Measurements from ENCODE around the gene ADARB1.

Gene ADARB1

DNA sequence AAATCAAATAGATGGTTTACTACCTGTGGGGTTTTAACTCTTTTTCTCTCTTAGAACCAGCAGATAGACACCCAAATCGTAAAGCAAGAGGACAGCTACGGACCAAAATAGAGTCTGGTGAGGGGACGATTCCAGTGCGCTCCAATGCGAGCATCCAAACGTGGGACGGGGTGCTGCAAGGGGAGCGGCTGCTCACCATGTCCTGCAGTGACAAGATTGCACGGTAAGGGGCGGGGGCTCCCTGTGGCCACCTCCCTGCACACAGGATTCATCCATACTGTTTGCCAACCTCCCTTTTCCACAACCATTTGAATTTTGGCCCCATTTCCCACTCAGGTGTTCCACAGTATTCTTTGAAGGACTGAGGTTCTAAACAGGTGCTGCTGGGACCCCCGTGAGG lies 110.5 kb downstream of the ADARB1 start:
- Histone ChIP-seq H3K79me1 (replicated peaks; ENCODE audit: low read length, poor library complexity, severe bottlenecking) (no peaks in the 10 kb centered on the region), H3K4me2 (ENCODE audit: low read length, poor library complexity, severe bottlenecking) (no peak overlapping the region), H4K8ac (ENCODE audit: low read length) (no peak overlapping the region), H4K91ac (ENCODE audit: low read length) (no peak overlapping the region), H3K14ac (ENCODE audit: low read length in 2 of 2) (peak overlapping the region in 1 of 2 experiments; percentile 51), H2BK12ac (ENCODE audit: low read length in 2 of 2) (no peak overlapping the region), H3K4me3 (ENCODE audit: insufficient read depth in 1 of 2, low read depth in 1 of 2, low read length in 2 of 2) (no peak overlapping the region), H2AFZ (ENCODE audit: low read depth, low read length) (no peak overlapping the region), H2BK5ac (ENCODE audit: low read depth, low read length, poor library complexity, severe bottlenecking) (no peak overlapping the region), H2AK5ac (ENCODE audit: low read length, severe bottlenecking) (no peak overlapping the region), H3K9me3 (ENCODE audit: control insufficient read depth, low read length) (peaks cover 49% of the 10 kb centered on the region), H3K4me1 (ENCODE audit: control insufficient read depth, insufficient read depth, low read depth, low read length) (no peaks in the 10 kb centered on the region), H2BK120ac (ENCODE audit: low read depth, low read length) (no peak overlapping the region), H3K23ac (ENCODE audit: low read length in 2 of 2) (no peak overlapping the region), H3K27ac (ENCODE audit: low read length, poor library complexity, severe bottlenecking) (no peak overlapping the region), H3K4ac (ENCODE audit: low read depth in 1 of 2, low read length in 2 of 2) (no peak overlapping the region), H2BK15ac (ENCODE audit: low read depth, poor library complexity, severe bottlenecking) (no peak overlapping the region), H3K9ac (ENCODE audit: low read length) (no peak overlapping the region), H3K27me3 (ENCODE audit: control insufficient read depth in 1 of 2, insufficient read depth in 1 of 2, low read length in 2 of 2) (no peaks in the 10 kb centered on the region), H3K18ac (ENCODE audit: low read depth in 1 of 2, low read length in 2 of 2) (no peak overlapping the region), H3K36me3 (ENCODE audit: control insufficient read depth in 1 of 2, insufficient read depth in 2 of 2, low read depth in 1 of 2, low read length in 2 of 2) (peaks cover 20 to 42% of the 10 kb centered on the region in 2 experiments)
- DNase-seq: no peak
- WGBS: 98% methylated on average over 11 of the region's 11 CpGs

GRCh38 chr21:45186709-45187108 lies 112.3 kb downstream of the ADARB1 start:
- H3K36me3 ChIP-seq (ENCODE audit: control insufficient read depth in 1 of 2, insufficient read depth in 2 of 2, low read depth in 1 of 2, low read length in 2 of 2): peaks cover 12 to 41% of the 10 kb centered on the region in 2 experiments
- no peak for DNase-seq
- H3K23ac ChIP-seq (ENCODE audit: low read length in 2 of 2): no peak overlapping the region
- H2BK15ac ChIP-seq (ENCODE audit: low read depth, poor library complexity, severe bottlenecking): no peak overlapping the region
- no peak overlapping the region for H3K18ac ChIP-seq (ENCODE audit: low read depth in 1 of 2, low read length in 2 of 2)
- H2BK120ac ChIP-seq (ENCODE audit: low read depth, low read length): no peak overlapping the region
- H3K79me1 ChIP-seq (replicated peaks; ENCODE audit: low read length, poor library complexity, severe bottlenecking): no peaks in the 10 kb centered on the region
- H3K4me3 ChIP-seq (ENCODE audit: insufficient read depth in 1 of 2, low read depth in 1 of 2, low read length in 2 of 2): peak overlapping the region in 1 of 2 experiments; percentile 4
- WGBS: no CpG with 5 or more reads among the region's 1 CpG
- no peak overlapping the region for H3K4ac ChIP-seq (ENCODE audit: low read depth in 1 of 2, low read length in 2 of 2)
- no peak overlapping the region for H2BK5ac ChIP-seq (ENCODE audit: low read depth, low read length, poor library complexity, severe bottlenecking)
- H2BK12ac ChIP-seq (ENCODE audit: low read length in 2 of 2): no peak overlapping the region
- H3K14ac ChIP-seq (ENCODE audit: low read length in 2 of 2): no peak overlapping the region
- no peak overlapping the region for H3K4me2 ChIP-seq (ENCODE audit: low read length, poor library complexity, severe bottlenecking)
- no peak overlapping the region for H4K91ac ChIP-seq (ENCODE audit: low read length)
- H3K9ac ChIP-seq (ENCODE audit: low read length): no peak overlapping the region
- H3K27me3 ChIP-seq (ENCODE audit: control insufficient read depth in 1 of 2, insufficient read depth in 1 of 2, low read length in 2 of 2): no peaks in the 10 kb centered on the region
- peaks cover 62% of the 10 kb centered on the region for H3K9me3 ChIP-seq (ENCODE audit: control insufficient read depth, low read length)
- no peak overlapping the region for H2AK5ac ChIP-seq (ENCODE audit: low read length, severe bottlenecking)
- no peak overlapping the region for H3K27ac ChIP-seq (ENCODE audit: low read length, poor library complexity, severe bottlenecking)
- H4K8ac ChIP-seq (ENCODE audit: low read length): no peak overlapping the region
- no peaks in the 10 kb centered on the region for H3K4me1 ChIP-seq (ENCODE audit: control insufficient read depth, insufficient read depth, low read depth, low read length)
- H2AFZ ChIP-seq (ENCODE audit: low read depth, low read length): no peak overlapping the region

GRCh38 chr21:45187646-45188045 lies 113.3 kb downstream of the ADARB1 start:
- Histone ChIP-seq H3K27ac (ENCODE audit: low read length, poor library complexity, severe bottlenecking) (no peak overlapping the region), H3K4me1 (ENCODE audit: control insufficient read depth, insufficient read depth, low read depth, low read length) (no peaks in the 10 kb centered on the region), H2AK5ac (ENCODE audit: low read length, severe bottlenecking) (no peak overlapping the region), H3K4ac (ENCODE audit: low read depth in 1 of 2, low read length in 2 of 2) (no peak overlapping the region), H3K79me1 (replicated peaks; ENCODE audit: low read length, poor library complexity, severe bottlenecking) (no peaks in the 10 kb centered on the region), H2BK12ac (ENCODE audit: low read length in 2 of 2) (no peak overlapping the region), H2BK15ac (ENCODE audit: low read depth, poor library complexity, severe bottlenecking) (no peak overlapping the region), H3K9ac (ENCODE audit: low read length) (no peak overlapping the region), H3K4me3 (ENCODE audit: insufficient read depth in 1 of 2, low read depth in 1 of 2, low read length in 2 of 2) (no peak overlapping the region), H4K8ac (ENCODE audit: low read length) (no peak overlapping the region), H2BK120ac (ENCODE audit: low read depth, low read length) (no peak overlapping the region), H2BK5ac (ENCODE audit: low read depth, low read length, poor library complexity, severe bottlenecking) (no peak overlapping the region), H2AFZ (ENCODE audit: low read depth, low read length) (no peak overlapping the region), H3K9me3 (ENCODE audit: control insufficient read depth, low read length) (peaks cover 62% of the 10 kb centered on the region), H3K4me2 (ENCODE audit: low read length, poor library complexity, severe bottlenecking) (no peak overlapping the region), H3K27me3 (ENCODE audit: control insufficient read depth in 1 of 2, insufficient read depth in 1 of 2, low read length in 2 of 2) (no peaks in the 10 kb centered on the region), H3K18ac (ENCODE audit: low read depth in 1 of 2, low read length in 2 of 2) (no peak overlapping the region), H3K36me3 (ENCODE audit: control insufficient read depth in 1 of 2, insufficient read depth in 2 of 2, low read depth in 1 of 2, low read length in 2 of 2) (peaks cover 12 to 35% of the 10 kb centered on the region in 2 experiments), H3K14ac (ENCODE audit: low read length in 2 of 2) (no peak overlapping the region), H3K23ac (ENCODE audit: low read length in 2 of 2) (no peak overlapping the region), H4K91ac (ENCODE audit: low read length) (no peak overlapping the region)
- 100% methylated on average over 1 of the region's 1 CpG for WGBS
- DNase-seq: no peak

- no peak overlapping the region for H3K18ac ChIP-seq (ENCODE audit: low read depth in 1 of 2, low read length in 2 of 2)
- no peak overlapping the region for H4K91ac ChIP-seq (ENCODE audit: low read length)
- H2AFZ ChIP-seq (ENCODE audit: low read depth, low read length): no peak overlapping the region
- H3K14ac ChIP-seq (ENCODE audit: low read length in 2 of 2): no peak overlapping the region
- H3K4me2 ChIP-seq (ENCODE audit: low read length, poor library complexity, severe bottlenecking): no peak overlapping the region
- H3K4ac ChIP-seq (ENCODE audit: low read depth in 1 of 2, low read length in 2 of 2): no peak overlapping the region
- H3K4me3 ChIP-seq (ENCODE audit: insufficient read depth in 1 of 2, low read depth in 1 of 2, low read length in 2 of 2): no peak overlapping the region
- no peak overlapping the region for H2BK5ac ChIP-seq (ENCODE audit: low read depth, low read length, poor library complexity, severe bottlenecking)
- no peak overlapping the region for H2AK5ac ChIP-seq (ENCODE audit: low read length, severe bottlenecking)
- H2BK15ac ChIP-seq (ENCODE audit: low read depth, poor library complexity, severe bottlenecking): no peak overlapping the region
- H3K27me3 ChIP-seq (ENCODE audit: control insufficient read depth in 1 of 2, insufficient read depth in 1 of 2, low read length in 2 of 2): no peaks in the 10 kb centered on the region
- no peak for DNase-seq
- H3K36me3 ChIP-seq (ENCODE audit: control insufficient read depth in 1 of 2, insufficient read depth in 2 of 2, low read depth in 1 of 2, low read length in 2 of 2): peaks cover 8 to 30% of the 10 kb centered on the region in 2 experiments
- H3K79me1 ChIP-seq (replicated peaks; ENCODE audit: low read length, poor library complexity, severe bottlenecking): no peaks in the 10 kb centered on the region
- peaks cover 59% of the 10 kb centered on the region for H3K9me3 ChIP-seq (ENCODE audit: control insufficient read depth, low read length)
- H3K4me1 ChIP-seq (ENCODE audit: control insufficient read depth, insufficient read depth, low read depth, low read length): no peaks in the 10 kb centered on the region
- no peak overlapping the region for H2BK120ac ChIP-seq (ENCODE audit: low read depth, low read length)
- H4K8ac ChIP-seq (ENCODE audit: low read length): no peak overlapping the region
- no peak overlapping the region for H3K27ac ChIP-seq (ENCODE audit: low read length, poor library complexity, severe bottlenecking)
- H2BK12ac ChIP-seq (ENCODE audit: low read length in 2 of 2): no peak overlapping the region
- WGBS: 91% methylated on average over 2 of the region's 2 CpGs
- no peak overlapping the region for H3K9ac ChIP-seq (ENCODE audit: low read length)
- H3K23ac ChIP-seq (ENCODE audit: low read length in 2 of 2): no peak overlapping the region
These were observed 115.6 kb downstream of the ADARB1 start for GRCh38 chr21:45190013-45190412.
